NCI-H2196 treated with DMSO at 0.1 percent for 48 hours (cell line): Measurements from ENCODE around the gene TMED5.
A peak's percentile ranks its signal among the peaks of the same experiment; 100 is the strongest.
"Not testable (repeated sequence)": the region's sequence is repeated elsewhere in the genome, so short reads cannot be mapped to it uniquely, and the experiment has no call there.

ENCODE experiments used
- DNase-seq: peaks from one replicate; lab custom pipeline; 2025; ENCODE audit not compliant: unreplicated experiment; lab: John Stamatoyannopoulos, UW

The TMED5 gene

DNA sequence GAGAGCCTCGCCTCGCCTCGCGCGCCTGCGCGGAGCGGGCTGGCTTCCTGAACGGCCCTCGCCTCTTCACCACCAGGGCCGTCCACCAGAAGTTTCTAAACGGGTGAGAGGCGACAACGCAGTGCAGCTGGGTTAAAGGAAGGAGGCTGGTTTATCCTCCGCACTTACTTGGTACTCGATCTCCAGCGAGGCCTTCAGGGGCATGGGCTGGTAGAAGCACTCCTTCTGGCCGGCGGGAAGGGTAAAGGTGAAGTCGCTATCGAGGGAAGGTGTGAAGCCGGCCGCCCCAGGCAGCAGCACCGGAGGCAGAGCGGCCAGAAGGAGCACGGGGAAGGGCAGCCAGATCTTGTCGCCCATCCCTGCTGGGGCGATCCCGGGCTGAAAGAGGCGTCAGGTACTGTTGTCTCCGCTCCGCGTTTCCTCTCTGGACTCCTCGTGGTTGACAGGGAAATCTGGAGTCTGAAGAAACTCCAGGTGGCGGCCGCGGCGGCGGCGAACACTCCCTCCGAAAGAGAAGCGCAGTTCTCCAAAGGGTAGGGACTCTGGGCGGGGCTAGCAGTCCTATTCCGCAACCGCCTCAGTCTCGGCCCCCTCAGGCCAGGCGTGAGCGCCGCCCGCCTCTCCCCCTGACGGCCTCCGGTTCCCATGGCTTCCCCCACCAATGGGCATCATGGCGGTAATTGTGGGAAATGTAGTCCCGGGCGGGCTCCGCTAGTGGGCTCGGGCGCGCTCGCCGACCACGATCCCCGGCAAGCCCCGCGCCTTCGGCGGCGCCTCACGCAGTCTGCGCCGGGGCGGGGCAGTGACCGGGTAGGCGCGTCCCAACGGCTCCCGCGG, at the start of gene TMED5:
Gene TMED5 (minus strand): TSS at position 528 of the 837 bp plus-strand sequence. CDS start 171 bp downstream, at position 357.
- DNase-seq: peak; percentile 99

DNA sequence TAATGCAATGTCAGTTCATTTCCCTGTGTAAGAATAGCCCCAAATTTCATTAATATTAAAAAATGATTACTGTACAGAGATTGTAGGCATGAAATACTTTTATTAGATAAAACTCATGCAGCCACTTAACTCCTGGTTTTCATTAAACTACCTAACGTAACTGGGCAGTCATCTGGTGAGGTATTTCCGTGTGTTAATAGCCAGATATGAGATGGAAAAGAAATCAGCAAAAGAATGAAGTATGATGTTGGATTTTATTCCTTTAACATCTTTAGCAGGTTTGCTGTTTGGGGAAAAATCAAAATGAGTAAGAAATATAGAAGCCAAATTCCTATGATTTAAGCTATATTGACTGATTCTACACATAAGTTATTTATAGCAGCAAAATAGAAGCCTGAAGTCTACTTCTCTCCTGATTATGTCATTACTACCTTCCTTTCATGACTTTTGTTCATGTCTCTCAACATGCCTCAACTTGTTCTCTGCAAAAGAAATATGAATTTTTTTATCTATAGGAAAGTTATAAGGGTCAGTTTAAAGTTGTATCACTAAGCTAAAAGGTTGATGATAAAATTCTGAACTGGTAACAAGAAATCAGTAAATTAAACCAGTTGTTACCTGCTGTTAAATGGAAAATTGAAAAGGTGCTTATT, 42.9 kb upstream of the TMED5 start:
- no peak for DNase-seq

DNA sequence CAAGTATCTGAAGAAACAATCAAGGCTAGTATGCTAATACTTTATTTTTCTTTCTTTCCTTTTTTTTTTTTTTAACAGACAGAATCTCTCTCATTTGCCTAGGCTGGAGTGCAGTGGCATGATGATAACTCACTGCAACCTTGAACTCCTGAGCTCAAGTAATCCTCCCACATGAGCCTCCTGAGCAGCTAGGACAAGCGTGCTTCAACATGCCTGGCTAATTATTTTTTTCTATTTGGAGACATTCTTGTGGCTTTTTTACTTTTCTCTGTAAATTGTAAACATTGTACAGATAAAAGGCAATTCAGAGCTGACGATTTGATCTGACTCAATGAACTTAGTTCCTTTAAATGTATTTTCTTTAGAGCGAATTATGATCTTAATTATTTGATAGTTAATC, 41.7 kb upstream of the TMED5 start:
- DNase-seq: no peak

DNA sequence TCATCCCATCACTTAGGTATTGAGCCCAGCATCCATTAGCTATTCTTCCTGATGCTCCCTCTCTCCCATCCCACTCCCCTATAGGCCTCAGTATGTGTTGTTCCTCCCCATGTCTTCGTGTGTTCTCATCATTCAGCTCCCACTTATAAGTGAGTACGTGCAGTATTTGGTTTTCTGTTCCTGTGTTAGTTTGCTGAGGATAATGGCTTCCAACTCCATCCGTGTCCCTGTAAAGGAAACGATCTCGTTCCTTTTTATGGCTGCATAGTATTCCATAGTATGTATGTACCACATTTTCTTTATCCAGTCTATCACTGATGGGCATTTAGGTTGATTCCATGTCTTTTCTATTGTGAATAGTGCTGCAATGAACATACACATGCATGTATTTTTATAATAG, 40.5 kb upstream of the TMED5 start:
- DNase-seq: not testable (repeated sequence)

DNA sequence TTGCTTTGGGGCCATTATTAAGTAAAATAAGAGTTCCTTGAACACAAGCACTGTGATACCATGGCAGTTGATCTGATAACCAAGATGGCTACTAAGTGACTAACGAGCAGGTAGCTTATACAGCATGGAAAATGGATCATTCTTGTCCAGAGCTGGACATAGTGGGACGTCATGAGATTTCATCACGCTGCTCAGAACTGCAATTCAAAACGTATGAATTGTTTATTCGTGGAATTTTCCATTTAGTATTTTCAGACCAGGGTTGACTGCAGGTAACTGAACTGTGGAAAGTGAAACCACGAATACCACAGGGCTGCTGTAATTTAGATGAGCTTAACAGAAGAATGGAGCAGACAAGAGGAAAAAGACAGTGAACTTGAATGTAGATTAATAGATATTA, 39.2 kb upstream of the TMED5 start:
- DNase-seq: no peak

DNA sequence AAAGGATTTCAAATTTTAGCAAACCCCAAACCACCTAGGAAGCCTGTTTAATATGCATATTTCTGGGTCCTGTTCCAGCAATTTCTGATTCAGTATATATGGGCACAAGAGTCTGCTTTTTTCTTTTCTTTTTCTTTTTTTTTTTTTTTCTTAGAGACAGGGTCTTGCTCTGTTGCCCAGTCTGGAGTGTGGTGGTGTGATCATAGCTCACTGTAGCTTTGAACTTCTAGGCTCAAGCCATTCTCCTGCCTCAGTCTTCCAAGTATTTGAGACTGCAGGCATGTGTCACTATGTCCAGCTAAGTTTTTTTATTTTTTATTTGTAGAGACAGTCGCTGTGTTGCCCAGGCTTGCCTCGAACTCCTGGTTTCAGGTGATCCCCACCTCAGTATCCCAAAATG, 35.1 kb upstream of the TMED5 start:
- DNase-seq: no peak

DNA sequence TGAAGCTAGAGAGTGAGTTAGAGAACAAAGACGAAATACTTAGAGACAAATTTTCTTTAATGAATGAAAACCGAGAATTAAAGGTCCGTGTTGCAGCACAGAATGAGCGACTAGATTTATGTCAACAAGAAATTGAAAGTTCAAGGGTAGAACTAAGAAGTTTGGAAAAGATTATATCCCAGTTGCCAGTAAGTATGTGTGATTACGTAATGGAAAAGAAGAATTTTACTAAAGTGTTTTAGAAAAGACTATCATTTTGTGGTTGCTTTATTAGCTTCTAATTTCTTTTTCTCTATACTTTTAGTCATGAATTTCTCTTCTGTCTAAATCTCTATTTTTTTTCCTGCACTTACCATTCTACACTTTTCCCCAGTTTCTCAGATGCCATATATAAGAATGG, 27.0 kb upstream of the TMED5 start:
- no peak for DNase-seq

DNA sequence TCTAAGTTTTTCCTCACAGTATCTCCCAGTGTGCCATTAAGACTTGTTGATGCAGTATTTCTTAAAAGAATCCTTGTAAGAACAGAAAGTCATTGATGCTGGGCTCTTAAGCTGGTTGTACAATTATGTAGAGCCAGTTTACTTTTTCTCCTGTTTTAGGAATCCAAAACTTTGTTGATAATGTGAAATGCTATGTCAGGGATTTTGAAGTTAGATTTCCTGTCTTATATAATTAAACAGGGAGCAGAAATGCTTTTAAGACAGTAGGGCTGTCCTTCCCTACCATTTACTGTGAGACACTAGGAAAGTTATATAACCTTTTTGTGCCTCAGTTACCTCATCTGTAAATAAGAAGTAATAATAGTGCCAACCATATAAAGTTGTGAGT, 26.3 kb upstream of the TMED5 start:
- no peak for DNase-seq

DNA sequence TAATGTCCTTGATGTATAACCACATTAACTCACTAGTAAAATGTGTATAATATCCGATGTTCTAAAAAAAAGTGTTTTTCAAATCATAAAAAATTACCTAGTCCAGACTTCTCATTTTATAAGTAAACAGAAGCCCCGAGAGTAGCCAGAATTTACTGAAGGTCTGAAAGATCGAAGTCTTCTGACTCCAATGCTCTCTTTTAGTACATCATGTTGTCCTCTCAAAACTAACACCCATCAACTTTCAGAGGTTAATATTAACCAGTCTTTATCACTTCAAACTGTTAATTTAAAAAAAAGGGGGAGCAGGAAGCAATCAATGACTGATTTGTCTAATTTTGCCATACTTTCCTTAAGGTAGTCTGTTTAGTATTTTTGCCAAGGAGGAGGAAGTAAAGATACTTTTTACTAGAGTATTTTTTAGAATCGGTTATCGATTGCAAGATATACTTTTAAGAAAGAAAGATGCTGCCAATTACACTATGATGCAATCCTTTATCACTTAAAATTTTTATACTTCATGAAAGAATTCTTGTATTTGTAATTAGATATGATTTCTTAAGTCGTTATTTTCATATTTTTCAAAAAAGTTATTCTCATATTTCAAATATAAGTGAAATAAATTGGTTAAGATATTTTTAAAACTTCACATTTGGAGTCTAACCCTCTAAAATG, 25.8 kb upstream of the TMED5 start:
- no peak for DNase-seq

DNA sequence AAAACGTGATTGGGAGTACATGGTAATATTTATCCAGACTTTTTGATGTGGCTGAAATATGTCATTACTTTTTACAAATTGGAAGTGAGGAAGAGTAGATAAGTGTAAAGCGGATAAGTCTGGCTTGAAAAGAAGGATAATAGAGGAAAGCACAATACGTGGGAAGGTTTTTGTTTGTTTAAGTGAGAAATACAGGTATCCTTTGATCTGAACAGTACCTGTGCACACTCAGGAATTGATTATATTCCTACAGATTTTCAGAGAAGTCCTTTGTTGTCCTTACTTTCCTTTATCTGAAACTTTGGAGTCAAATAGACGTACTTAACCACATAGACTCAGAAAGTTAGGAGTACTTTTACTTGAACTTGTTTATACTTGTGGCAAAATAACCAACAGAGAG, 20.5 kb upstream of the TMED5 start:
- DNase-seq: no peak

DNA sequence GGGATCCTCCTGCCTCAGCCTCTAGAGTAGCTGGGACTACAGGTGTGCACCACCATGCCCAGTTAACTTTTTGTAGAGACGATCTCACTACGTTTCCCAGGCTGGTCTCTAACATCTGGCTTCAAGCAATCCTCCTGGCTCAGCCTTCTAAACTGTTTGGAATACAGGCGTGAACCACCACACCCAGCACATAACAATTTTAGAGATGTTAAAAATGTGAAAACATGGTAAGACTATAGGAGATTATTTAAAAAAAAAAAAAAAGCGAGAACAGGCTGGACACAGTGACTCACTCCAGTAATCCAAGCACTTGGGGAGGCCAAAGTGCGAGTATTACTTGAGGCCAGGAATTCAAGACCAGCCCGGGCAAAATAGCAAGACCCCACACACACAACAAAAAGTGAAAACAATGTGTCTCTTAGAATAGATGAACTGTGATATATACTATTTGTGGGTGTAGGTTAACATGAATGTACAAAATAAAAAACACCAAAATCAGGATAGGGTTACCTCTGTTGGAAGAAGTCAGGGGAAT, 19.9 kb upstream of the TMED5 start:
- DNase-seq: no peak

DNA sequence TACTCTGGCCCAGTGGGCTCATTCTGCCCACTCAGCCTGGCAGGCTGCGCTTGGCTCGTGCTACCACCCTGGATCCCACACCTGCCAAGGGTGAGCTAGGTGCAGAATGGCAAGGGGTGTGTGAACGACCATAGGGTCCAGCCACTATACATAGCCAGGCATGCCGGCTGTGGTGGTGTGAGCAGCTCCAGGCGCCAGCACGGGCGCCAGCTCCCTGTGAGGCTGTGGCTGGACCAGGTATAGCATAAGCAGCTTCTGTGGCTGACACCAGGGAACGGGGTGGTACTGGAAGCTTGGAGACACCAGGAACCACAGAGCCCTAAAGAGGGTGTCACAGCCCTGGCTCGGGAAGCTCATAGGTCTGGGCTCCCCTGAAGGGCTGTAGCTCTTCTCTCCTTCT, 18.9 kb upstream of the TMED5 start:
- DNase-seq: no peak

DNA sequence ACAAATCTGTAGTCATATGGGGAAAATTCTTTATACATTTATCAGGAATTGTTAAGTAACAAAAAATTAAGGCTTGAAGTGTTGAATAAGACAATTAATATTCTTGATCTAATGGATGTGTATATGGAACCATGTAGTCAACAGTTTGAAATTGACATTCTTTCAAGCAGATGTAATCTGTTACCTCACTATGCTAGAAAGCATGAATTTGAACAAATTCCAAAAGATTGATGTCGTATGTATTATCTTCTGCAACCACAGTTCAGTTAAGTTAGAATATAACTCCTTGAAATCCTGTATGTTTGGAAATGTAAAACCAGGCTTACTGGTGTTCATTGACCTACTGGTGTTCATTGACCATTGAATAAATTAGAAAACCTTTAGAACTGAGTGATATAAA, 16.4 kb upstream of the TMED5 start:
- no peak for DNase-seq

DNA sequence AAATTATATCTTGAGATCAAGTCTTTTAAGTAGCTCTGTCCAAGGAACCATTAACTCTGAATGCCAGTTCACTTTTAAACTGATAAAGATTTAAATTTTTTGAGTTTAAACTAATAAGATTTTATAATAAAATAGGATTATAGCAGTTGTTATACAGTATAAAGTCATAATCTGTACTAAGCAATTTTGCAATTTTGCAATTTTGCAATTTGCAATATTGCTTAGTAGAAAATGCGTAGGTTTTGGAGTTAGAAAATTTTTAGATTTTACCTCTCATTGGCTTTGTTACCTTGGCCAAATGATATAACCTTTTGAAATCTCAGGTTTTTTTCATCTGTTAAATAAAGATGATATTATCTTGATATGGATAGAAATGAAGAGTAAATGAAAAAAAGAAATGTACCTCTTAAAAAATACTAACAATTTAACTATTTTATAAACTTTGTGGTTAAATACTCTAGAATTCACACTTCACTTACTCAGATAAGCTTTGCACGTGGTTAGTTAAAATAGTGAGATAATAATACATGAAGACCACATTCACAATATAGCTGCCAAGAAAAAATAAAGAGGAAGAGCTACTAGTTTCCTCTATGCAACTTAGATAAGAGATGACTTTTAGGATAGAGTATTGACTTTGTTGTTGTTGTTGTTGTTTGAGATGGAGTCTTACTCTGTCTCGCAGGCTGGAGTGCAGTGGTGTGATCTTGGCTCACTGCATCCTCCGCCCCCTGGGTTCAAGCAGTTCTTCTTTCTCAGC, 14.2 kb upstream of the TMED5 start:
- DNase-seq: no peak

DNA sequence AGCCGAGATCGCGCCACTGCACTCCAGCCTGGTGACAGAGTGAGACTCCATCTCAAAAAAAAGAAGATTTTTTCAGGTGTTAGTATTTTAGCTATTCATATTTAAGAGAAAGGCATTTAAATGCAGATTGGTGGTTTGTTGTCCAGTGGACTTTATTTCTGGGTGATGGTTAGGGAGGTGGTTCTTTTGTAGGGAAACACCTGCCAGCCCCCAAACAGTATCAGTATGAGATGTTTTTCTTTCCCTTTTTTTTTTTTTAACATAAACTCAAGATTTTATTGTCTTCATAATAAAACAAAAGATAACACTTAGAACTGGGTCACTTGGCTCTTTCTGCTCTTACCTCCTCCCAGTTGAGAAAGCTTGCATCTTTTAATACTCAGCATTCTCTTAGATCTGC, 10.2 kb upstream of the TMED5 start:
- no peak for DNase-seq

DNA sequence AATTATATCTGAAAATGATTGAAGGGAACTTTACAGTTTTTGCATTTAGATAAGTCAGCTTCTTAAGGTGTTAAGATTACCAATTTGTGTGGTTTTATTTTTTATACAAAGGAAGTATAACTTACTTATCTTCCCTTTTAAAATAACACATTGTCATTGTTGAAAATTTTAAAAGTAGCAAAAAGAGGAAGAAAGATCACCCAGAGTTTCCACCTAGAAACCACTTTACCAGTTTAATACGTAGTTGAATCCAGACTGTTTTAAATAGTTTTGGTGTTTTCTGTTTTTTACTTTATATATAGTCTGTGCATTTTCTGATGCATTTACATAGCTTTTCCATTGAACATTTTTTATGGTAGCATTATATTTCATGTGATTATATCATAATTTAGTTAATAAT, 6.5 kb upstream of the TMED5 start:
- DNase-seq: no peak

DNA sequence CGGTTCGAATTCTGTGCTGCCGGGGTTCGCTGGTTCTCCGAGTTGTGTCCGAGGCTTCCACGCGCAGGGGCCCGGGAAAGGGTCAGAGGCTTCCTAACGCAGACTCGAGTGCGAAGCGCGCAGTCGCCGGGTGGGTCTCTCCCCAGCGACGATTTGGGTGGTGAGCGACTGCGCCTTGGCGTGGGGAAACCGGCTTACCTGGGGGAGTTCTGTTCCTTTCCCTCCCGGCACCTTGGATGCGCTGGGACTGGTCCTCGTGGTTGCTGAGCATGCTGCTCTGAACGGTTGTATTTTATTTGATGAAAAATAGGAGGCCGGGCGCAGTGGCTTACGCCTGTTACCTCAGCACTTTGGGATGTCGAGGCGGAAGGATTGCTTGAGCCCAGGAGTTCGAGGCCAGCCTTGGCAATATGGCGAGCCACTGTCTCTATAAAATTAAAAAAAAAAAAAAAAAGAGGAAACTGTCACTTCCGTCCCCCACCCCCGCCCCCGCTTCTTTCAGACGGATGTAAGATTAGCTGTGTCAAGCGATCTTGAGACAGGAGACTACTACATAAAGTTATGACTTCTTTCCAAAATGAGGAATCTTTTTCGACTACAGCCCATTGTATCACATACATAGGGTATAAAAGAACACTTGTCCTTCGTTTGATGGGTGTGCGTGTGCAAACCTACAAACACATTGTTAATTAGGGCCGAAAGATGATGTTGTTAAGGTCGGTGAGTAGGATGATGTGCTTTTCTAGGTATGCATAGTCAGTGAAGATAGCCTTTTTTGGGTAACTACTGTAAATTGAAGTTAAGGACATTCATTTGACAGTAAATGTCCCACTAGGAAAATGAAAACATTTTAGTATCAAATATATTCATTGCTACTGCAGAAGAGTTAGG, 755 bp upstream of the TMED5 start, which contains the start of gene CCDC18:
Gene CCDC18 (plus strand): TSS at position 2 of the 891 bp plus-strand sequence. CDS start 2,638 bp downstream, outside the sequence.
- DNase-seq: no peak

DNA sequence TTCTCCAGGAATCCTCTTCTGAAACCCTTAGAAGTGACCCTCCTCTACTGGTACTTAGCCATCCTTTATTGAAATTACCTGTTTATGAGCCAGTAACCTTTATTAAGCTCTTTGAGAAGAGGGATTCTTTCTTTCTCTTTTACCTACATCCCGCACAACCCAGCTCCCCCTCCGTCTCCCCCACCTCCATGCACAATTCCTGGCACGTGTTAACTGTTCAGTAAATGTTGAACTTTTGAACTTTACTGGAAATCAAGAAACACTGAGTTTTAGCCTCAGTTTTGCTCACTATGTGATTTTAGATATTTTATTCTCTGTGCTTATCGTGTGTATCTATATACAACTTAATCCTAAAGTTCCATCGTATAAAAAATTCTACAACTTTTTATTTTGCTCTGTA, 1.8 kb downstream of the TMED5 start:
- DNase-seq: no peak

DNA sequence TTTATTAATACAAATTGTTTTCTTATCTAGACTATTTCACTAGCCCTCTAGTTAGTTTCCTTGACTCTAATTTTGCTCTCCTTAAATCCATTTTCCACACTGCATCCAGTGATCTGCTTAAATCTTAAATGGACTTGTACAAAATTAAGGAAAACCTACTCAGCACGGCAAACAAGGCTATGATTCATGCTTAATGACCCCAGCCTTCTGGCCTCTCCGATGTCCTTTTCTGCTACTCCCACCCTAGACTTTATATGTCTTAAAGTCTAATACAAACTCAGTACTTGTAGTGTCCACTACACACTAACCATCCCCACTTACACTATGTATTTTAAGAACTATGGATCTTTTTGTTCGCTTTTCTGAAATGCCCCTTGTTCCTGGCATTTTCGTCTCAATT, 2.2 kb downstream of the TMED5 start:
- DNase-seq: no peak

DNA sequence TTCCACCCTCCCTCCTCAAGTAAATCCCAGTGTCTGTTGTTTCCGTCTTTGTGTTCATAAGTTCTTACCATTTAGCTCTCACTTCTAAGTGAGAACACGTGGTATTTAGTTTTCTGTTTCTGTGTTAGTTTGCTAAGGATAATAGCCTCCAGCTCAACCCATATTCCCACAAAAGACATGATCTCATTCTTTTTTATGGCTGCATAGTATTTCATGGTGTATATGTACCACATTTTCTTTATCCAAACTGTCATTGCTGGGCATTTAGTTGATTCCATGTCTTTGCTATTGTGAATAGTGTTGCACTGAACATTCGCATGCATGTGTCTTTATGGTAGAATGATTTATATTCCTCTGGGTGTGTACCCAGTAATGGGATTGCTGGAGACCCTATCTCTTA, 5.6 kb downstream of the TMED5 start:
- not testable (repeated sequence) for DNase-seq
